Upper lobe of left lung (tissue), 6 donors: ENCODE measurements around the gene PDE4A. TPM values are rescaled to one million over a fixed set of nuclear protein-coding genes. Genes with fewer than 3 reads are reported as not detected.
A peak's percentile ranks its signal among the peaks of the same experiment; 100 is the strongest.

Experiments
- ATAC-seq, 2 donors: fragments of 200-7000 bp; cut with Tn5 transposase; one replicate each; pipeline ENCODE4 v1.9.1; 2022; ENCODE audit warnings: mild to moderate bottlenecking in 2 of 2, moderate library complexity in 2 of 2; ENCODE audit not compliant: low FRiP score in 2 of 2
- DNase-seq, 2 donors: peaks; one replicate each; pipeline ENCODE4 v3.0.0-alpha.2; 2019 to 2020
- H3K27ac ChIP-seq, 4 donors: fragments of 200-600 bp; sonication (generic); one replicate each; pipeline ENCODE4 v1.5.1; 2016 to 2019
- H3K27me3 ChIP-seq, 4 donors: fragments of 200-600 bp; sonication (generic); one replicate each; pipeline ENCODE4 v1.5.1; 2017 to 2019
- H3K36me3 ChIP-seq, 4 donors: fragments of 200-600 bp; sonication (generic); one replicate each; pipeline ENCODE4 v1.5.1; 2016 to 2019
- H3K4me1 ChIP-seq, 4 donors: fragments of 200-600 bp; sonication (generic); one replicate each; pipeline ENCODE4 v1.5.1; 2018 to 2019
- H3K4me3 ChIP-seq, 4 donors: fragments of 200-600 bp; sonication (generic); one replicate each; pipeline ENCODE4 v1.5.1; 2017 to 2019; ENCODE audit warnings: mild to moderate bottlenecking in 2 of 4, moderate library complexity in 1 of 4
- H3K9me3 ChIP-seq, 4 donors: fragments of 200-600 bp; sonication (generic); one replicate each; pipeline ENCODE4 v1.5.1; 2018 to 2019
- EP300 ChIP-seq, 4 donors: sonication (generic); formaldehyde crosslinking; IDR thresholded peaks; one replicate each; pipeline ENCODE4 v1.5.1; 2017; ENCODE audit warnings: antibody characterized with exemption in 4 of 4, control low read depth in 2 of 4
- POLR2A ChIP-seq, 4 donors: fragments of 450-650 bp; IDR thresholded peaks; one replicate each; pipeline ENCODE4 v1.5.1; 2016 to 2017; ENCODE audit warnings: antibody characterized with exemption in 4 of 4, mild to moderate bottlenecking in 2 of 4
- POLR2AphosphoS5 ChIP-seq, 2 donors: sonication (generic); formaldehyde crosslinking; IDR thresholded peaks; one replicate each; pipeline ENCODE4 v1.5.1; 2017; ENCODE audit warnings: antibody characterized with exemption in 2 of 2
- WGBS, 2 donors: methylation state at CpG; one replicate each; pipeline ENCODE4 v1.1.5; 2017 to 2018; 5-methylcytosine and 5-hydroxymethylcytosine counted together
- total RNA-seq, 6 donors: library from RNA; depleted of rRNA in 4 of 6; stranded (reverse); fragments of >200 nt in 4 of 6; gene quantifications; one replicate each; pipeline versions ENCODE4 v1.1.0 to v1.2.1, GENCODE V29; 2016 to 2021
- TF ChIP-seq, protein P1 (sequence below), 6 experiments: fragments of 450-650 bp in 4 of 6; fragments of 200-600 bp in 2 of 6; sonication (generic) in 2 of 6; IDR thresholded peaks; one replicate each; pipeline ENCODE4 v1.5.1; 2016 to 2019; ENCODE audit warnings: antibody characterized with exemption in 6 of 6
- donor health status: DM: no; HTN: no; CAD: no; lungs with moderate emphysema.
- donor health status: DM: no; HTN: yes; CAD: no; lungs with severe emphysema.

PDE4A gene
- total RNA-seq, 6 donors from 2014 or later = 22.8 to 38.2 (median 31.2) TPM

DNA sequence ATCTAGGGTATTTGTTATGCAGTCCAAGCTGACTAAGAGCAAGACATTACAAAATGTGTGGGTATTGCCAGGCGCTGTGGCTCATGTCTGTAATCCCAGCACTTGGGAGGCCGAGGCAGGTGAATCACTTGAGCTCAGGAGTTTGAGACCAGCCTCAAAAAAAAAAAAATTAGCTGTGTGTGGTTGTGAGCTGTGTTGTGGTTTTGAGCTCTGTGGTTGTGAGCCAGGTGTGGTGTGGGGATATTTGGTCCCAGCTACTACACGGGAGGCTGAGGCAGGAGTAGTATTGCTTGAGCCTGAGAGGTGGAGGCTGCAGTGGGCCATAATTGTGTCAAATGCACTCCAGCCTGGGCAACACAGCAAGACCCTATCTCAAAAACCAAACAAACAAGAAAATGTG, 88.4 kb downstream of the PDE4A start:
- Histone ChIP-seq H3K9me3 (no peaks in the 10 kb centered on the region), H3K27me3 (peaks cover 0 to 10% (median 1%) of the 10 kb centered on the region in 4 donors), H3K4me3 (no peak overlapping the region), H3K36me3 (no peaks in the 10 kb centered on the region), H3K4me1 (peaks cover 0 to 9% (median 4%) of the 10 kb centered on the region in 4 donors), H3K27ac (no peak overlapping the region)
- ATAC-seq (no peak), DNase-seq (no peak)
- 77 to 90% methylated on average over 3 of the region's 3 CpGs for WGBS, 2 donors
- TF ChIP-seq, protein P1, sequence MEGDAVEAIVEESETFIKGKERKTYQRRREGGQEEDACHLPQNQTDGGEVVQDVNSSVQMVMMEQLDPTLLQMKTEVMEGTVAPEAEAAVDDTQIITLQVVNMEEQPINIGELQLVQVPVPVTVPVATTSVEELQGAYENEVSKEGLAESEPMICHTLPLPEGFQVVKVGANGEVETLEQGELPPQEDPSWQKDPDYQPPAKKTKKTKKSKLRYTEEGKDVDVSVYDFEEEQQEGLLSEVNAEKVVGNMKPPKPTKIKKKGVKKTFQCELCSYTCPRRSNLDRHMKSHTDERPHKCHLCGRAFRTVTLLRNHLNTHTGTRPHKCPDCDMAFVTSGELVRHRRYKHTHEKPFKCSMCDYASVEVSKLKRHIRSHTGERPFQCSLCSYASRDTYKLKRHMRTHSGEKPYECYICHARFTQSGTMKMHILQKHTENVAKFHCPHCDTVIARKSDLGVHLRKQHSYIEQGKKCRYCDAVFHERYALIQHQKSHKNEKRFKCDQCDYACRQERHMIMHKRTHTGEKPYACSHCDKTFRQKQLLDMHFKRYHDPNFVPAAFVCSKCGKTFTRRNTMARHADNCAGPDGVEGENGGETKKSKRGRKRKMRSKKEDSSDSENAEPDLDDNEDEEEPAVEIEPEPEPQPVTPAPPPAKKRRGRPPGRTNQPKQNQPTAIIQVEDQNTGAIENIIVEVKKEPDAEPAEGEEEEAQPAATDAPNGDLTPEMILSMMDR (IDR thresholded peaks at IDR 0.05) = no peak
- TF ChIP-seq POLR2AphosphoS5 (IDR thresholded peaks at IDR 0.05) (no peak), POLR2A (IDR thresholded peaks at IDR 0.05) (no peak), EP300 (IDR thresholded peaks at IDR 0.05) (no peak)

DNA sequence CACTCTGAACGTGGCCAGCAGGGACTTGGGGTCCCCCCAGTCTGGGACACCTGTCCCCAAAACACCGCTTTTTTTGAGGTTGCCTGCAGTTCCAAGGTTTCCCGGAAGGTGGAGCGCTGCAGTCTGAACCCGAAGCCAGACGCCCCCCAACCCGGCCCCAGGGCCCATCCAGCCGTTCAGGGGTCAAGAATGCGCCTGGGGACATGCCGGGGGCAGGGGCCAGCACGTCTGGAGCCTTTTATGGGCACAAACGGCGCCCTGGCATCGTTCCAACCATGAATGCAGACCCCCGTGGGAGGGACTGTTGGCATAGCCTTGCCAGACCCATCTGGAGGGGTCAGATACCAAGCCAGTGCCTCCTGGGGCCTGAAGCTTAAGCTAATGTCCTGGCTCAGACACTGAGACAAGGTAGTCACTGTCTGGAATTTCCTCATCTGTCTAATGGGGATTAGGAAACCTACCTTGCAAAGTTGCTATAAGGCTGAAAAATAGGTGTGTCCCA, 90.0 kb downstream of the PDE4A start:
- DNase-seq (peak in 1 of 2 donors; percentile 62), ATAC-seq (peak in 1 of 2 donors; percentile 40)
- Histone ChIP-seq H3K27ac (no peak overlapping the region), H3K27me3 (peaks cover 0 to 25% (median 14%) of the 10 kb centered on the region in 4 donors), H3K4me1 (peaks cover 4 to 21% (median 5%) of the 10 kb centered on the region in 4 donors), H3K4me3 (no peak overlapping the region), H3K9me3 (no peaks in the 10 kb centered on the region), H3K36me3 (no peaks in the 10 kb centered on the region)
- WGBS, 2 donors = 3 to 9% methylated on average over 7 to 12 of the region's 15 CpGs
- TF ChIP-seq POLR2AphosphoS5 (IDR thresholded peaks at IDR 0.05) = no peak
- TF ChIP-seq, protein P1 (IDR thresholded peaks at IDR 0.05) = peak; percentile 49 to 69 (median 55)
- TF ChIP-seq POLR2A (IDR thresholded peaks at IDR 0.05) = no peak
- no peak for TF ChIP-seq EP300 (IDR thresholded peaks at IDR 0.05)

DNA sequence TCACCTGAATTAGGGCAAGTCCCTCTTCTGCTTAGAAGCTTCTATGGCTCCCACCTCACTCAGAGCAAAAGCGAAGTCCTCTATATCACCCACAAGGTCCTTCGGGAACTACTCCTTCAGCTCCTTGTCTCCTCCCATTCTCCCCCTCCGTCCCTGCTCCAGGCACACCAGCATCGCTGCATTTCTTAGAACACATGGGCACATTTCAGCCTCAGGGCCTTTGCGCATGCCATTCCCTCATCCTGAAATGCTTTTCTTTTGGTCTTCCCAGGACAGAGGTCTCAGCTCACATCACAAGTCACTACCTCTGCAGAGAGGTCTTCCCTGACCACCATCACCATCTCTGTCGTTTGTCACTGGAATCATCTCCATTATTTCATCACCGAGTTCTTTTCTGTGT, 92.9 kb downstream of the PDE4A start:
- no peak for TF ChIP-seq EP300 (IDR thresholded peaks at IDR 0.05)
- no peak for TF ChIP-seq POLR2AphosphoS5 (IDR thresholded peaks at IDR 0.05)
- TF ChIP-seq POLR2A (IDR thresholded peaks at IDR 0.05) = no peak
- TF ChIP-seq, protein P1 (IDR thresholded peaks at IDR 0.05) = no peak
- no peaks in the 10 kb centered on the region for H3K9me3 ChIP-seq
- ATAC-seq (no peak), DNase-seq (no peak)
- no peaks in the 10 kb centered on the region for H3K36me3 ChIP-seq
- H3K27me3 ChIP-seq = peaks cover 3 to 40% (median 24%) of the 10 kb centered on the region in 4 donors
- WGBS, 2 donors = 79 to 85% methylated on average over 7 of the region's 7 CpGs
- H3K4me1 ChIP-seq = peaks cover 14 to 35% (median 19%) of the 10 kb centered on the region in 4 donors
- no peak overlapping the region for H3K27ac ChIP-seq
- no peak overlapping the region for H3K4me3 ChIP-seq

- Histone ChIP-seq H3K27ac (no peak overlapping the region), H3K27me3 (peaks cover 3 to 49% (median 29%) of the 10 kb centered on the region in 4 donors), H3K36me3 (no peaks in the 10 kb centered on the region), H3K4me1 (peaks cover 17 to 44% (median 24%) of the 10 kb centered on the region in 4 donors), H3K9me3 (no peaks in the 10 kb centered on the region), H3K4me3 (peak overlapping the region in 1 of 4 donors; percentile 1)
- ATAC-seq (no peak), DNase-seq (peak in 1 of 2 donors; percentile 84)
- WGBS, 2 donors = 9 to 24% methylated on average over 28 to 46 of the region's 107 CpGs
- TF ChIP-seq EP300 (IDR thresholded peaks at IDR 0.05) (no peak), POLR2A (IDR thresholded peaks at IDR 0.05) (no peak), POLR2AphosphoS5 (IDR thresholded peaks at IDR 0.05) (no peak)
- TF ChIP-seq, protein P1 (IDR thresholded peaks at IDR 0.05) = peak in 1 of 6 experiments; percentile 35
Measured at GRCh38 chr19:10514211-10515145, 94.1 kb downstream of the PDE4A start.
